Measurements from ENCODE around the gene CPE. TPM values are rescaled to one million over a fixed set of nuclear protein-coding genes. Genes with fewer than 3 reads are reported as not detected.
A peak's percentile ranks its signal among the peaks of the same experiment; 100 is the strongest.

The CPE gene
- total RNA-seq, 1 donor from 2014 or later = 10.7 TPM

DNA sequence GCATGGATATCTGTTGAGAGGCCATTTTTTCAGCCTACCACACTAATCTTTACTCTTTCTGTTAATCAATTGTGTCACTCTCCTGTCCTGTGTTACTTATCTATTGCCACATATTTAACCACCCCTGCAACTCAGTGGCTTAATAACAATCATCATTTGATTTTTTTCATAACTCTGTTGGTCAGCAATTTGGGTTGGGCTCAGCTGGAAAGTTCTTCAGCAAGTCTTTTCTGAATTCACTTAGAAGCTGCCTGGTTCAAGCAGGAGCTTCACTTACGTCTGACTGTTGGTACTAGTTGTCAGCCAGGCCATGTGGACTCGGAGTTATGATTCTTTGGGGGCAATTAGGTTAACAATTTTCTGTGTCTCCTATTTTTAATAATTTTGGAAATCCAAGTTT lies 50.1 kb downstream of the CPE start:
- Histone ChIP-seq H3K27me3 (ENCODE audit: control insufficient read depth, insufficient read depth, low read length) (no peaks in the 10 kb centered on the region), H3K4me3 (ENCODE audit: low read depth, low read length) (no peak overlapping the region), H3K36me3 (ENCODE audit: control insufficient read depth, insufficient read depth, low read length) (no peaks in the 10 kb centered on the region)
- no peak for DNase-seq (ENCODE audit: low read depth)
- TF ChIP-seq, protein P1, sequence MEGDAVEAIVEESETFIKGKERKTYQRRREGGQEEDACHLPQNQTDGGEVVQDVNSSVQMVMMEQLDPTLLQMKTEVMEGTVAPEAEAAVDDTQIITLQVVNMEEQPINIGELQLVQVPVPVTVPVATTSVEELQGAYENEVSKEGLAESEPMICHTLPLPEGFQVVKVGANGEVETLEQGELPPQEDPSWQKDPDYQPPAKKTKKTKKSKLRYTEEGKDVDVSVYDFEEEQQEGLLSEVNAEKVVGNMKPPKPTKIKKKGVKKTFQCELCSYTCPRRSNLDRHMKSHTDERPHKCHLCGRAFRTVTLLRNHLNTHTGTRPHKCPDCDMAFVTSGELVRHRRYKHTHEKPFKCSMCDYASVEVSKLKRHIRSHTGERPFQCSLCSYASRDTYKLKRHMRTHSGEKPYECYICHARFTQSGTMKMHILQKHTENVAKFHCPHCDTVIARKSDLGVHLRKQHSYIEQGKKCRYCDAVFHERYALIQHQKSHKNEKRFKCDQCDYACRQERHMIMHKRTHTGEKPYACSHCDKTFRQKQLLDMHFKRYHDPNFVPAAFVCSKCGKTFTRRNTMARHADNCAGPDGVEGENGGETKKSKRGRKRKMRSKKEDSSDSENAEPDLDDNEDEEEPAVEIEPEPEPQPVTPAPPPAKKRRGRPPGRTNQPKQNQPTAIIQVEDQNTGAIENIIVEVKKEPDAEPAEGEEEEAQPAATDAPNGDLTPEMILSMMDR (IDR thresholded peaks at IDR 0.05; ENCODE audit: insufficient read depth, low read length, poor library complexity, severe bottlenecking) = no peak

- no peak for DNase-seq (ENCODE audit: low read depth)
- H3K36me3 ChIP-seq (ENCODE audit: control insufficient read depth, insufficient read depth, low read length) = no peaks in the 10 kb centered on the region
- TF ChIP-seq, protein P1 (IDR thresholded peaks at IDR 0.05; ENCODE audit: insufficient read depth, low read length, poor library complexity, severe bottlenecking) = no peak
- no peaks in the 10 kb centered on the region for H3K27me3 ChIP-seq (ENCODE audit: control insufficient read depth, insufficient read depth, low read length)
- no peak overlapping the region for H3K4me3 ChIP-seq (ENCODE audit: low read depth, low read length)
Observed at GRCh38 chr4:165433529-165433928, 54.7 kb downstream of the CPE start.

DNA sequence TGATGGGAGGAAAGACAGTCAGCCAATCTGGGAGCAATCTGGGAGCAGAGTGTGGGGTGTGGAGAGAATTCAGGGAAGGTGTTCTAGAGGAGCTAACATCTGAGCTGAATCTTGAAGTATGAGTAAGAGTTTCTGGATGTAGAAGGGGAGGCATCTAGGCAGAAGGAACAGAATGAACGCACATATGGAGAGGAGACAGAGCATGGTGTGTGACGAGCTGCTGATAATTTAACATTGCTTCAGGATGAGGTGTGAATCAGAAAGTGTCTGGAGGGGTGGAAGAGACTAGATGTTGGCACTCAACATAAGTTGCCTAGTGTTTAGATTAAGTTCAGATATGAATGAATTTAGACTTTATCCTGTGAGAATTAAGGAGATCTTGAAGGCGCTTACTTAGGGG lies 58.9 kb downstream of the CPE start:
- Histone ChIP-seq H3K36me3 (ENCODE audit: control insufficient read depth, insufficient read depth, low read length) (no peaks in the 10 kb centered on the region), H3K4me3 (ENCODE audit: low read depth, low read length) (no peak overlapping the region), H3K27me3 (ENCODE audit: control insufficient read depth, insufficient read depth, low read length) (no peaks in the 10 kb centered on the region)
- TF ChIP-seq, protein P1 (IDR thresholded peaks at IDR 0.05; ENCODE audit: insufficient read depth, low read length, poor library complexity, severe bottlenecking) = no peak
- DNase-seq (ENCODE audit: low read depth) = no peak

- DNase-seq (ENCODE audit: low read depth) = no peak
- TF ChIP-seq, protein P1 (IDR thresholded peaks at IDR 0.05; ENCODE audit: insufficient read depth, low read length, poor library complexity, severe bottlenecking) = no peak
- Histone ChIP-seq H3K36me3 (ENCODE audit: control insufficient read depth, insufficient read depth, low read length) (no peaks in the 10 kb centered on the region), H3K27me3 (ENCODE audit: control insufficient read depth, insufficient read depth, low read length) (no peaks in the 10 kb centered on the region), H3K4me3 (ENCODE audit: low read depth, low read length) (no peak overlapping the region)
Observed at GRCh38 chr4:165439344-165439743, 60.5 kb downstream of the CPE start.

DNA sequence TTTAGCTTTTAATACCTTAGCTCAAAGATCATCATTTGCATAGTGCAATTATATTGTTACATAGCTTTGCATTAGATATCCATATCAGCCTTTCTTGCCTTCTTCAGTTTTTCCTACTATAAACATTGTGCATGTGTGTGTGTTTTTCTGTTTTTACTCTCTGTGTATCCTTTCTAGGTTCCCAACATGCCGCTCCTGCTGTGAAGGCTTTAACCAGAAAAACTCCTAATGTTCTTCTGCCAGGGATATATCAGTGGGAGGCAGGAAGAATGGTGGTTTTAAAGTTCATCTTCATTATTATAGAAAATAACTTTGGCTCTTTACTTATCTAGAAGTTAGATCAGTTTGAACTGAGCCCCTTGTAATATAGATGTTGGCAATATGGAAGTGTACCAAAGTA lies 61.2 kb downstream of the CPE start:
- no peak overlapping the region for H3K4me3 ChIP-seq (ENCODE audit: low read depth, low read length)
- TF ChIP-seq, protein P1 (IDR thresholded peaks at IDR 0.05; ENCODE audit: insufficient read depth, low read length, poor library complexity, severe bottlenecking) = no peak
- no peak for DNase-seq (ENCODE audit: low read depth)
- no peaks in the 10 kb centered on the region for H3K27me3 ChIP-seq (ENCODE audit: control insufficient read depth, insufficient read depth, low read length)
- H3K36me3 ChIP-seq (ENCODE audit: control insufficient read depth, insufficient read depth, low read length) = no peaks in the 10 kb centered on the region

DNA sequence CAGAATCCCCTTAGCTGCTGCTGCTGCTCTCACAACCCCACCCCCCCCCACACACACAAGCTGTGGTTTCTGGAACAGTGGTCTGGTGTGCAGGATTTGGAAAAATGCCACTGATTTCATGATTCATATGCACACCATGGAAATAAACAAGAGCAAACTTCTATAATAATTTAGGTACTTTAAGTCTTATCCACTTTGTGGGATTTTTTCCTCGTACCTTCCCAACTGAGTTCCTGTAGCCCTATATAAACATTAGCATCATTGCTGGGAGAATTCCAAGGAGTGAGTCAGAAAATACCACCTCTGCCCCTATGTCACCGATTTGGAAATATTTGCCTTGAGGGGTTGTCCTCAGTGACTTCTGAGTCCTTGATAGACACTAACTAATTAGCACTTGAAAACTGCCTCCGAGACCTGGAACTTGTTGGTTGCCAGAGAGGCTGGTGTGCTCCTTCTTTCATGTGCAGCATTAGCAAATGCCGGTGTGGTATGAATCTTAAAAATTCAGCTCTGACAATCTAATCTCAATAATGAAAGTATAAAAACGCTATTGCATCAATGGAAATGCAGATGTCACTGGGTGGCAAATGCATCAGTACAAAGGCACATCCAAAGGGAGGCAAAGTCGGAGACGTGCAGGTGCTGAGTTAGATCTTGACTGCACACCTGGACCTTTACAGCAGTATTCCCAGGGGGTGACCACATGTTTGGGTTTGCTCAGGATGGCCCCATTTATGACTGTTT lies 61.8 kb downstream of the CPE start:
- TF ChIP-seq, protein P1 (IDR thresholded peaks at IDR 0.05; ENCODE audit: insufficient read depth, low read length, poor library complexity, severe bottlenecking) = no peak
- peak; percentile 54 for DNase-seq (ENCODE audit: low read depth)
- H3K4me3 ChIP-seq (ENCODE audit: low read depth, low read length) = no peak overlapping the region
- H3K36me3 ChIP-seq (ENCODE audit: control insufficient read depth, insufficient read depth, low read length) = no peaks in the 10 kb centered on the region
- H3K27me3 ChIP-seq (ENCODE audit: control insufficient read depth, insufficient read depth, low read length) = no peaks in the 10 kb centered on the region
